Stimulated activated CD8-positive, alpha-beta memory T cell treated with anti-CD3 and anti-CD28 coated beads, Interleukin-15, amount 100 ng/mL, for 24 hours (primary cell): ENCODE data around the gene USP6.
"Not testable (repeated sequence)": the region's sequence is repeated elsewhere in the genome, so short reads cannot be mapped to it uniquely, and the experiment has no call there.

Experiments
- DNase-seq: peaks from one replicate; pipeline ENCODE4 v3.0.0-alpha.2; 2020; ENCODE audit warnings: low read depth

USP6 gene

GRCh38 chr17:5194346-5194745 lies 78.5 kb downstream of the USP6 start:
- no peak for DNase-seq

- DNase-seq = no peak
Measured at GRCh38 chr17:5198472-5198871, 82.6 kb downstream of the USP6 start.

- no peak for DNase-seq
Measured at GRCh38 chr17:5200360-5200759, 84.5 kb downstream of the USP6 start.

- no peak for DNase-seq
Measured at GRCh38 chr17:5201011-5201410, 85.2 kb downstream of the USP6 start.

GRCh38 chr17:5203178-5203907 lies 87.5 kb downstream of the USP6 start:
- no peak for DNase-seq

GRCh38 chr17:5203908-5204294 lies 88.1 kb downstream of the USP6 start:
- no peak for DNase-seq

- DNase-seq = no peak
Measured at GRCh38 chr17:5209396-5209795, 93.6 kb downstream of the USP6 start.

GRCh38 chr17:5210091-5210490 lies 94.3 kb downstream of the USP6 start:
- no peak for DNase-seq

GRCh38 chr17:5210614-5211252 lies 94.9 kb downstream of the USP6 start:
- DNase-seq = no peak

GRCh38 chr17:5211458-5211857 lies 95.6 kb downstream of the USP6 start:
- no peak for DNase-seq

GRCh38 chr17:5217562-5217961 lies 101.7 kb downstream of the USP6 start:
- DNase-seq = not testable (repeated sequence)

- DNase-seq = no peak
Measured at GRCh38 chr17:5219536-5219935, 103.7 kb downstream of the USP6 start.

GRCh38 chr17:5220074-5220473 lies 104.2 kb downstream of the USP6 start:
- no peak for DNase-seq

- not testable (repeated sequence) for DNase-seq
Measured at GRCh38 chr17:5221912-5222311, 106.1 kb downstream of the USP6 start.
